Common myeloid progenitor, CD34-positive (primary cell): ENCODE data around the gene AP2M1.

Experiments used
- CTCF ChIA-PET: fragments of 350-600 bp; sonication (Branson Sonifier 250); formaldehyde crosslinking; loops from one replicate; lab custom pipeline; 2021; ENCODE audit warnings: antibody characterized with exemption; lab: Charles Lee
- POLR2A ChIA-PET: fragments of 350-600 bp; sonication (Branson Sonifier 250); formaldehyde crosslinking; loops from one replicate; lab custom pipeline; 2021; ENCODE audit warnings: antibody characterized with exemption; lab: Charles Lee
- DNase-seq, 3 donors: peaks; one replicate each; pipeline versions ENCODE4 v3.0.0 to v3.0.0-alpha.2; 2013
- H3K27ac ChIP-seq, 2 experiments: 1 replicate in 1 of 2; 2 replicates in 1 of 2; pipeline ENCODE4 v1.7.0; 2013; ENCODE audit warnings: inconsistent platforms in 2 of 2, low read length in 2 of 2, mild to moderate bottlenecking in 2 of 2, low read depth in 1 of 2, moderate library complexity in 1 of 2; ENCODE audit not compliant: severe bottlenecking in 2 of 2, insufficient read depth in 1 of 2, poor library complexity in 1 of 2
- H3K27me3 ChIP-seq, 5 experiments: replicated peaks in 2 of 5; 1 replicate in 3 of 5; 2 replicates in 2 of 5; pipeline versions ENCODE4 v1.6.1 to v1.7.0; 2013; ENCODE audit warnings: low read length in 4 of 5, mild to moderate bottlenecking in 2 of 5, moderate library complexity in 2 of 5, inconsistent platforms in 1 of 5; ENCODE audit not compliant: insufficient read depth in 5 of 5, control insufficient read depth in 4 of 5
- H3K36me3 ChIP-seq, 4 experiments: 1 replicate in 2 of 4; 2 replicates in 2 of 4; pipeline versions ENCODE4 v1.6.1 to v1.7.0; 2013; ENCODE audit warnings: low read length in 3 of 4, control low read depth in 1 of 4, mild to moderate bottlenecking in 1 of 4; ENCODE audit not compliant: control insufficient read depth in 4 of 4, insufficient read depth in 4 of 4
- H3K4me1 ChIP-seq, 4 experiments: 1 replicate in 3 of 4; 2 replicates in 1 of 4; pipeline versions ENCODE4 v1.6.1 to v1.7.1; 2013; ENCODE audit warnings: low read length in 3 of 4, mild to moderate bottlenecking in 3 of 4, control low read depth in 1 of 4, inconsistent platforms in 1 of 4, moderate library complexity in 1 of 4; ENCODE audit not compliant: control insufficient read depth in 4 of 4, insufficient read depth in 4 of 4; ENCODE audit errors: control extremely low read depth in 1 of 4
- H3K4me3 ChIP-seq, 7 experiments: 1 replicate in 4 of 7; 2 replicates in 3 of 7; pipeline versions ENCODE4 v1.5.1 to v1.7.0; 2013; ENCODE audit warnings: mild to moderate bottlenecking in 7 of 7, low read length in 6 of 7, moderate library complexity in 6 of 7, inconsistent platforms in 2 of 7, low read depth in 2 of 7, control low read depth in 1 of 7; ENCODE audit not compliant: insufficient read depth in 4 of 7, control insufficient read depth in 1 of 7; ENCODE audit errors: extremely low read depth in 1 of 7
- H3K9me3 ChIP-seq, 5 experiments: 1 replicate in 4 of 5; 2 replicates in 1 of 5; pipeline versions ENCODE4 v1.6.1 to v1.7.1; 2013; ENCODE audit warnings: low read length in 4 of 5, mild to moderate bottlenecking in 2 of 5, inconsistent platforms in 1 of 5, low read depth in 1 of 5, moderate library complexity in 1 of 5; ENCODE audit not compliant: control insufficient read depth in 4 of 5, insufficient read depth in 2 of 5; ENCODE audit errors: control extremely low read depth in 1 of 5
- WGBS: methylation state at CpG from one replicate; pipeline ENCODE4 v1.1.5; 2013; ENCODE audit not compliant: insufficient coverage; 5-methylcytosine and 5-hydroxymethylcytosine counted together

AP2M1 gene

GRCh38 chr3:184209146-184209923 lies 34.7 kb downstream of the AP2M1 start:
- Histone ChIP-seq H3K9me3 (no peaks in the 10 kb centered on the region), H3K36me3 (no peaks in the 10 kb centered on the region), H3K27ac (no peak overlapping the region), H3K4me3 (no peak overlapping the region), H3K4me1 (no peaks in the 10 kb centered on the region), H3K27me3 (peaks cover 2 to 12% (median 3%) of the 10 kb centered on the region in 5 experiments)
- ChIA-PET POLR2A (interaction anchor here (0.6 kb wide), 1 partner anchor 291 kb away, joined by 4 read pairs; no protein-coding TSS in a partner anchor), CTCF (interaction anchor here (1.2 to 2.8 kb wide), 3 partner anchors 19 to 311 kb away, joined by 3 to 10 read pairs (median 3); no protein-coding TSS in a partner anchor)
- 86% methylated on average over 10 of the region's 11 CpGs for WGBS
- no peak for DNase-seq

- Histone ChIP-seq H3K27ac (no peak overlapping the region), H3K4me1 (no peaks in the 10 kb centered on the region), H3K27me3 (peaks cover 2 to 10% (median 4%) of the 10 kb centered on the region in 5 experiments), H3K4me3 (no peak overlapping the region), H3K9me3 (no peaks in the 10 kb centered on the region), H3K36me3 (no peaks in the 10 kb centered on the region)
- POLR2A ChIA-PET, result no interaction called here
- DNase-seq, result no peak
- CTCF ChIA-PET, result interaction anchor here (0.7 to 2.8 kb wide), 2 partner anchors 17 to 79 kb away, joined by 3 to 10 read pairs; no protein-coding TSS in a partner anchor
- 94% methylated on average over 3 of the region's 5 CpGs for WGBS
Measured at GRCh38 chr3:184211297-184211696, 36.6 kb downstream of the AP2M1 start.

GRCh38 chr3:184211718-184212117 lies 37.1 kb downstream of the AP2M1 start:
- H3K27ac ChIP-seq, result no peak overlapping the region
- H3K4me3 ChIP-seq, result no peak overlapping the region
- ChIA-PET CTCF (interaction anchor here (0.7 kb wide), 1 partner anchor 78 kb away, joined by 3 read pairs; no protein-coding TSS in a partner anchor), POLR2A (no interaction called here)
- no peaks in the 10 kb centered on the region for H3K9me3 ChIP-seq
- H3K27me3 ChIP-seq, result peaks cover 2 to 6% (median 4%) of the 10 kb centered on the region in 5 experiments
- DNase-seq, result no peak
- no peaks in the 10 kb centered on the region for H3K4me1 ChIP-seq
- WGBS, result 75% methylated on average over 2 of the region's 5 CpGs
- no peaks in the 10 kb centered on the region for H3K36me3 ChIP-seq

- CTCF ChIA-PET, result interaction anchor here (1.4 kb wide), 1 partner anchor 326 kb away, joined by 3 read pairs; no protein-coding TSS in a partner anchor
- Histone ChIP-seq H3K27me3 (peaks cover 0 to 4% (median 2%) of the 10 kb centered on the region in 5 experiments), H3K4me1 (no peaks in the 10 kb centered on the region), H3K27ac (no peak overlapping the region), H3K9me3 (no peaks in the 10 kb centered on the region), H3K4me3 (no peak overlapping the region), H3K36me3 (no peaks in the 10 kb centered on the region)
- no CpG with 5 or more reads among the region's 4 CpGs for WGBS
- peak in 1 of 3 donors; percentile 28 for DNase-seq
- POLR2A ChIA-PET, result no interaction called here
Measured at GRCh38 chr3:184218814-184219213, 44.2 kb downstream of the AP2M1 start.

DNA sequence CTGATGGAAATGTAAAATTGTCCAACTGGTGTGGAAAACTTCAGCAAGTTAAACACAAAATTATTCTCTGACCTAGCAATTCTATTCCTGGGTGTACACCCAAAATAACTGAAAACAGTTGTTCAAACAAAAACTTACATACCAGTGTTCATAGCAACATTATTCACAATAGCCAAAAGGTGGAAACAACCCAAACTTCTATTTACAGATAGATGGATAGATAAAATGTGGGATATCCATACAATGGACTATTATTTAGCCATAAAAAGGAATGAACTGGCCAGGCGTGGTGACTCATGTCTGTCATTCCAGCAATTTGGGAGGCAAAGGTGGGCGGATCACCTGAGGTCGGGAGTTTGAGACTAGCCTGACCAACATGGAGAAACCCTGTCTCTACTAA lies 47.9 kb downstream of the AP2M1 start:
- Histone ChIP-seq H3K9me3 (no peaks in the 10 kb centered on the region), H3K36me3 (no peaks in the 10 kb centered on the region), H3K4me1 (no peaks in the 10 kb centered on the region), H3K27me3 (peaks cover 3 to 9% (median 3%) of the 10 kb centered on the region in 5 experiments), H3K27ac (no peak overlapping the region), H3K4me3 (no peak overlapping the region)
- ChIA-PET POLR2A (no interaction called here), CTCF (interaction anchor here (1.3 to 1.7 kb wide), 2 partner anchors 28 to 319 kb away, joined by 3 to 5 read pairs; no protein-coding TSS in a partner anchor)
- no peak for DNase-seq
- no CpG with 5 or more reads among the region's 3 CpGs for WGBS

DNA sequence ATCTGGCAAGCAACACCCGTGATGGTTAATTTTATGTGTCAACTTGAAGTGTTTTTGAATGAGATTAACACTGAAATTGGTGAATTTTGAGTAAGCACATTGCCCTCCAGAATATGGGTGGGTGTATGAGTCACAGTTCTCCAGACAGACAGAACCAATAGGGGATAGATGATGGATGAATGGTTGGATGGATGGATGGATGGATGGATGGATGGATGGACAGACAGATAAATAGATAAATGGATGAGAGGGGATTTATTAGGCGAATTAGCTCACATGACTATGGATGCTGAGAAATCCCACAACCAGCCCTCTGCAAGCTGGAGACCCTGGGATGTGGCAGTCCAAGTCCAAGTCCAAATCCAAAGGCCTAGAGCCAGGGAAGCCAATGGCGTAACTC lies 49.3 kb downstream of the AP2M1 start:
- Histone ChIP-seq H3K27me3 (peaks cover 3 to 21% (median 13%) of the 10 kb centered on the region in 5 experiments), H3K4me3 (no peak overlapping the region), H3K4me1 (peaks cover 0 to 4% (median under 1%) of the 10 kb centered on the region in 4 experiments), H3K36me3 (no peaks in the 10 kb centered on the region), H3K9me3 (no peaks in the 10 kb centered on the region), H3K27ac (no peak overlapping the region)
- ChIA-PET POLR2A (no interaction called here), CTCF (interaction anchor here (0.9 to 7.5 kb wide), 2 partner anchors 18 to 32 kb away, joined by 3 to 79 read pairs; no protein-coding TSS in a partner anchor)
- 100% methylated on average over 3 of the region's 3 CpGs for WGBS
- DNase-seq, result no peak
